Karpas-422 (cell line): ENCODE results near the gene ZNF570. TPM values are rescaled to one million over a fixed set of nuclear protein-coding genes. Genes with fewer than 3 reads are reported as not detected.

Source experiments
- DNase-seq: peaks from one replicate; pipeline ENCODE4 v3.0.0-alpha.2; 2015
- H2AFZ ChIP-seq: fragments of 200-600 bp; sonication (generic); 2 replicates; pipeline ENCODE4 v1.6.1; 2014; ENCODE audit warnings: antibody characterized with exemption, low read length, mixed read lengths
- H3K27ac ChIP-seq: fragments of 200-600 bp; sonication (generic); 2 replicates; pipeline ENCODE4 v1.5.1; 2014; ENCODE audit warnings: mild to moderate bottlenecking, low read length, moderate library complexity
- H3K27me3 ChIP-seq: fragments of 200-600 bp; sonication (generic); 2 replicates; pipeline ENCODE4 v1.6.1; 2014; ENCODE audit warnings: low read length, mixed read lengths
- H3K36me3 ChIP-seq: fragments of 200-600 bp; sonication (generic); 2 replicates; pipeline ENCODE4 v1.6.1; 2014; ENCODE audit warnings: low read length, mixed read lengths; ENCODE audit not compliant: insufficient read depth
- H3K4me1 ChIP-seq: fragments of 200-600 bp; sonication (generic); 2 replicates; pipeline ENCODE4 v1.6.1; 2014; ENCODE audit warnings: mild to moderate bottlenecking, low read length, mixed read lengths
- H3K4me2 ChIP-seq: fragments of 200-600 bp; sonication (generic); 2 replicates; pipeline ENCODE4 v1.6.1; 2014; ENCODE audit warnings: low read length, low read depth, mild to moderate bottlenecking; ENCODE audit not compliant: poor library complexity, severe bottlenecking
- H3K4me3 ChIP-seq: fragments of 200-600 bp; sonication (generic); 2 replicates; pipeline ENCODE4 v1.5.1; 2014; ENCODE audit warnings: mild to moderate bottlenecking, antibody characterized with exemption, low read length, mixed read lengths
- H3K79me2 ChIP-seq: fragments of 200-600 bp; sonication (generic); 2 replicates; pipeline ENCODE4 v1.6.1; 2014; ENCODE audit warnings: mild to moderate bottlenecking, low read length, mixed read lengths
- H3K9ac ChIP-seq: fragments of 200-600 bp; sonication (generic); 2 replicates; pipeline ENCODE4 v1.6.0; 2014; ENCODE audit warnings: low read length
- H3K9me2 ChIP-seq: fragments of 200-600 bp; sonication (generic), shearing (Covaris generic); replicated peaks from 2 replicates; pipeline ENCODE4 v1.6.0; 2014; ENCODE audit warnings: mild to moderate bottlenecking, low read length, moderate library complexity; ENCODE audit not compliant: insufficient read depth
- H3K9me3 ChIP-seq: fragments of 300-700, 200-600 bp; sonication (generic); 2 replicates; pipeline ENCODE4 v1.6.1; 2014; ENCODE audit warnings: low read length, mixed read lengths
- H4K20me1 ChIP-seq: fragments of 200-600 bp; sonication (generic); 2 replicates; pipeline ENCODE4 v1.6.1; 2014; ENCODE audit warnings: mild to moderate bottlenecking, antibody characterized with exemption, low read length, low read depth; ENCODE audit not compliant: insufficient read depth
- total RNA-seq: library from RNA; depleted of rRNA; stranded (reverse); fragments of >200 nt; shearing (Covaris generic); gene quantifications from 2 replicates; pipeline ENCODE4 v1.2.3, GENCODE V29; 2014; ENCODE audit warnings: low replicate concordance

Gene ZNF570
- total RNA-seq, 1 experiment from 2014 or later, result 6.8 TPM

DNA sequence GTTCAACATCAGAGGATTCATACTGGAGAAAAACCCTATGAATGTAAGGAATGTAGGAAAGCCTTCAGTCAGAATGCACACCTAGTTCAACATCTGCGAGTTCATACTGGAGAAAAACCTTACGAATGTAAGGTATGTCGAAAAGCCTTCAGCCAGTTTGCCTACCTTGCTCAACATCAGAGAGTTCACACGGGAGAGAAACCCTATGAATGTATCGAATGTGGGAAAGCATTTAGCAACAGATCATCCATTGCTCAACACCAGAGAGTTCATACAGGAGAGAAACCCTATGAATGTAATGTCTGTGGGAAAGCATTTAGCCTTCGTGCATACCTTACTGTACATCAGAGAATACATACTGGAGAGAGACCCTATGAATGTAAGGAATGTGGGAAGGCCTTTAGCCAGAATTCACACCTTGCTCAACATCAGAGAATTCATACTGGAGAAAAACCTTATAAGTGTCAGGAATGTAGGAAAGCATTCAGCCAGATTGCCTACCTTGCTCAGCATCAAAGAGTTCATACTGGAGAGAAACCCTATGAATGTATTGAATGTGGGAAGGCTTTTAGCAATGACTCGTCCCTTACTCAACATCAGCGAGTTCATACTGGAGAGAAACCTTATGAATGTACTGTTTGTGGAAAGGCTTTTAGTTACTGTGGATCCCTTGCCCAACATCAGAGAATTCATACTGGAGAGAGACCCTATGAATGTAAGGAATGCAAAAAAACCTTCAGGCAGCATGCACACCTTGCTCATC, 15.4 kb downstream of the ZNF570 start:
- Histone ChIP-seq H3K9me2 (no peaks in the 10 kb centered on the region), H3K4me1 (no peaks in the 10 kb centered on the region), H2AFZ (no peak overlapping the region), H3K79me2 (no peaks in the 10 kb centered on the region), H3K4me2 (no peak overlapping the region), H4K20me1 (no peaks in the 10 kb centered on the region), H3K9me3 (peaks cover 52% of the 10 kb centered on the region), H3K4me3 (no peak overlapping the region), H3K27me3 (no peaks in the 10 kb centered on the region), H3K36me3 (peaks cover 49% of the 10 kb centered on the region), H3K27ac (no peak overlapping the region), H3K9ac (no peak overlapping the region)
- no peak for DNase-seq

DNA sequence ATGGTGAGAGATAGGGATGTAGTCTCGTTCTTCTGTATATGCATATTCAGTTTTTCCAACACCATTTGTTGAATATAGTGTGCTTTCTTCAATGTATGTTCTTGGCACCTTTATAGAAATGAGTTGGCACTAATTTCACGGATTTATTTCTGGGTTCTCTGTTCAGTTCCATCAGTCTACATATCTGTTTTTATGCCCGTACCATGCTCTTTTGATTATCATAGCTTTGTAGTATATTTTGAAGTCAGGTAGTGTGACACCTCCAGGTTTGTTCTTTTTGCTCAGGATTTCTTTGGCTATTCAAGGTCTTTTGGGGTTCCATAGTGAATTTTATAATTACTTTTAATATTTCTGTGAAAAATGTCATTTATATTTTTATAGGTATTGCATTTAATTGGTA, 23.1 kb downstream of the ZNF570 start:
- H3K9ac ChIP-seq, result no peak overlapping the region
- H3K9me3 ChIP-seq, result peaks cover 21% of the 10 kb centered on the region
- H3K27me3 ChIP-seq, result no peaks in the 10 kb centered on the region
- H3K4me1 ChIP-seq, result no peaks in the 10 kb centered on the region
- H3K4me2 ChIP-seq, result no peak overlapping the region
- DNase-seq, result no peak
- H3K9me2 ChIP-seq, result no peaks in the 10 kb centered on the region
- H3K4me3 ChIP-seq, result no peak overlapping the region
- H3K36me3 ChIP-seq, result no peaks in the 10 kb centered on the region
- no peaks in the 10 kb centered on the region for H4K20me1 ChIP-seq
- no peaks in the 10 kb centered on the region for H3K79me2 ChIP-seq
- H3K27ac ChIP-seq, result no peak overlapping the region
- H2AFZ ChIP-seq, result no peak overlapping the region

DNA sequence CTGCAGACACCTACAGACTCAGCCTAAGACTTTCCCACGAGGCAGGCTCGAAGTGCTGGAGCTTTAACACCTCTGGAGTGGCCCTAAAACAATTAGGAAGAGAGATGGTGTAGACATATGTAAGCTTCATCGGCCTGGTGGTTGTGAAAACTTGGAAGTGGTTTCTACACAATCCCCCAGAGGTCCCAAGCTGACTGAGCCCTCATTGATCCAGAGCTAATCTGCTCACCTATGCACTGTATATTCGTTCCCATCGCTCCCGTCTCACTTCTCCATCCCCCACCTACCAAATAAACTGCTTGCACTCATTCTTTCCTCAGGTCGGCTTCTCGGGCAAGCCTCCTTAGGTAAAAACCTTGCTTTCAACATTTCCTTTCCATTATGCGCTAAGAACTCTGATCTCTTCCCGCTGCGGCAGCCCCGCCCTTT, 36.8 kb downstream of the ZNF570 start:
- no peaks in the 10 kb centered on the region for H3K9me2 ChIP-seq
- peaks cover 20% of the 10 kb centered on the region for H3K9me3 ChIP-seq
- no peak for DNase-seq
- no peak overlapping the region; the same call in 1 of the 2 replicates for H3K27ac ChIP-seq
- H3K79me2 ChIP-seq, result no peaks in the 10 kb centered on the region
- H3K36me3 ChIP-seq, result no peaks in the 10 kb centered on the region
- H3K9ac ChIP-seq, result peak overlapping the region; percentile 47
- no peaks in the 10 kb centered on the region for H4K20me1 ChIP-seq
- H2AFZ ChIP-seq, result peak overlapping the region; percentile 25
- no peaks in the 10 kb centered on the region for H3K4me1 ChIP-seq
- H3K27me3 ChIP-seq, result no peaks in the 10 kb centered on the region
- H3K4me2 ChIP-seq, result peak overlapping the region; percentile 50
- peak overlapping the region; percentile 58 for H3K4me3 ChIP-seq

- Histone ChIP-seq H2AFZ (peak within 1 kb of the TSS; percentile 25), H3K9ac (peak within 1 kb of the TSS; percentile 47)
Measured at GRCh38 chr19:37506387-37507166, 37.4 kb downstream of the ZNF570 start, which contains the start of gene ZNF793. Gene ZNF793, plus strand, starts transcription at chr19:37506939. Its CDS starts 16,501 bp downstream, at chr19:37523440.

DNA sequence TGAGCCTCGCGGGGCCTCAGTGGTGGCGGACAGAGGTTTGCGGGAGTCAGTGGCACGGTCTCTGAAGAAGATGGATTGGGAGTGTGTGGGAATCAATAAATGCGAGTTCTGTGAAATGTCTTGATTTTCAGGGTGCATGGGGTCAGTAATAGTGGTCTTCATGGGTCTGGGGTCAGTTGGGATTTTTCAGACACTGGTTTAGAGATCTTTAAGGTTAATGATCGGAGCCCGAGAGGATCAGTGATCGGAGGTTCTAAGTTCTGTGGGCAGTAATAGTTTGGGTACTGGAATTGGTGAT, 38.0 kb downstream of the ZNF570 start:
- Histone ChIP-seq H3K27ac (no peak overlapping the region), H4K20me1 (no peaks in the 10 kb centered on the region), H3K4me2 (peak overlapping the region; percentile 50), H3K9me3 (peaks cover 20% of the 10 kb centered on the region), H3K79me2 (no peaks in the 10 kb centered on the region), H3K4me1 (no peaks in the 10 kb centered on the region), H3K4me3 (peak overlapping the region; percentile 58), H3K36me3 (no peaks in the 10 kb centered on the region), H2AFZ (no peak overlapping the region), H3K9me2 (no peaks in the 10 kb centered on the region), H3K27me3 (no peaks in the 10 kb centered on the region), H3K9ac (peak overlapping the region; percentile 47)
- DNase-seq, result no peak

More at GRCh38 chr19:37506387-37507166, 37.4 kb downstream of the ZNF570 start, which contains the start of gene ZNF793:
- Histone ChIP-seq H3K36me3 (no peaks in the 10 kb centered on the region), H4K20me1 (no peaks in the 10 kb centered on the region), H3K27me3 (no peaks in the 10 kb centered on the region), H3K9me2 (no peaks in the 10 kb centered on the region), H3K79me2 (no peaks in the 10 kb centered on the region), H3K4me2 (peak within 1 kb of the TSS; percentile 50), H3K9me3 (peaks cover 20% of the 10 kb centered on the region), H3K4me3 (peak within 1 kb of the TSS; percentile 58), H3K4me1 (no peaks in the 10 kb centered on the region), H3K27ac (peak within 1 kb of the TSS; percentile 25; the same call in 1 of the 2 replicates)
- peak; percentile 58 for DNase-seq

DNA sequence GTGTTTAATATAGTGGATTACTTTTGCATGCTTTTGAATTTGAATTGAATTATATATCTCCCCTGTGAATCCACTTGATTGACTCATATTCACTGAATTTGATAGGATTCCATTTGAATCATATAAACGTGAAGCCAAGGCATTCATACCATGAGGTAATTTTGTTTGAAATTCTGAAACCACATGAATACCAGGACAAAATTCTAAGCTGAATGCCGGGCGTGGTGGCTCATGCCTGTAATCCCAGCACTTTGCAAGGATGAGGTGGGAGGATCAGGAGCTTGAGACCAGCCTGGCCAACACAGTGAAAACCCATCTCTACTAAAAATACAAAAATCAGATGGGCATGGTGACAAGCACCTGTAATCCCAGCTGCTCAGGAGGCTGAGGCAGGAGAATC, 42.0 kb downstream of the ZNF570 start:
- Histone ChIP-seq H4K20me1 (no peaks in the 10 kb centered on the region), H3K4me3 (no peak overlapping the region), H3K9me3 (peaks cover 14% of the 10 kb centered on the region)

GRCh38 chr19:37511821-37512220, 42.7 kb downstream of the ZNF570 start:
- H3K9me3 ChIP-seq, result peaks cover 13% of the 10 kb centered on the region

More for the DNA sequence above, 42.0 kb downstream of the ZNF570 start:
- Histone ChIP-seq H3K27ac (no peak overlapping the region), H3K9me2 (no peaks in the 10 kb centered on the region), H3K36me3 (no peaks in the 10 kb centered on the region), H3K4me1 (no peaks in the 10 kb centered on the region), H3K4me2 (no peak overlapping the region), H3K79me2 (no peaks in the 10 kb centered on the region), H3K27me3 (no peaks in the 10 kb centered on the region), H3K9ac (no peak overlapping the region), H2AFZ (no peak overlapping the region)
- no peak for DNase-seq

DNA sequence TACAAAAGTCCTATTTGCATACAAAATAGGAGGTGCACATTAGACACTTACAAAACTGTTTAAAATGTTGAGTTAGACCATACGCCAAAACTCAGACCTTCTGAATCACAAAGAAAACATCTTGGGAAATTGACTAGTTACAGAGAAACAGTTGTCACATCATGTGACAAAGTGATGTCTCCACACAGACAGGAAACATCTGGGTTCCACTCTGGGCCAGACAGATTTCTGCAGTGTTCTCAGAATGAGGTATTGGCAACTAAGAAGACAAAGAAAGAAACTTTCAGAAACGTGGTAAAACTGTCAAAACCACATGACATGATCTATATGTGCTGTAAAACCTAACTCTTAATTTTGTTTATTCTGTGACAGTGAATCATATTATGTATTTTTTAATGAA, 44.2 kb downstream of the ZNF570 start:
- peaks cover 12% of the 10 kb centered on the region for H3K9me3 ChIP-seq
- no peak for DNase-seq

More at GRCh38 chr19:37511821-37512220, 42.7 kb downstream of the ZNF570 start:
- H3K9me2 ChIP-seq, result no peaks in the 10 kb centered on the region
- no peaks in the 10 kb centered on the region for H4K20me1 ChIP-seq
- no peaks in the 10 kb centered on the region for H3K4me1 ChIP-seq
- H3K27me3 ChIP-seq, result no peaks in the 10 kb centered on the region
- no peak overlapping the region for H3K9ac ChIP-seq
- no peak for DNase-seq
- H2AFZ ChIP-seq, result no peak overlapping the region
- no peaks in the 10 kb centered on the region for H3K36me3 ChIP-seq
- H3K79me2 ChIP-seq, result no peaks in the 10 kb centered on the region
- no peak overlapping the region for H3K27ac ChIP-seq
- no peak overlapping the region for H3K4me2 ChIP-seq
- H3K4me3 ChIP-seq, result no peak overlapping the region

More for the DNA sequence above, 44.2 kb downstream of the ZNF570 start:
- H2AFZ ChIP-seq, result no peak overlapping the region
- H3K4me2 ChIP-seq, result no peak overlapping the region
- no peak overlapping the region for H3K9ac ChIP-seq
- no peaks in the 10 kb centered on the region for H3K36me3 ChIP-seq
- H3K79me2 ChIP-seq, result no peaks in the 10 kb centered on the region
- no peaks in the 10 kb centered on the region for H4K20me1 ChIP-seq
- no peak overlapping the region for H3K4me3 ChIP-seq
- no peaks in the 10 kb centered on the region for H3K27me3 ChIP-seq
- H3K9me2 ChIP-seq, result no peaks in the 10 kb centered on the region
- no peak overlapping the region for H3K27ac ChIP-seq
- H3K4me1 ChIP-seq, result no peaks in the 10 kb centered on the region
